HEK293T (cell line): ENCODE data around the gene PCYT1A.

Experiments
- CTCF ChIA-PET: fragments of 350-600 bp; formaldehyde crosslinking; extraction: SDS; loops from one replicate; lab custom pipeline; 2021; ENCODE audit warnings: antibody characterized with exemption, inconsistent platforms; lab: Yijun Ruan, JAX
- POLR2A ChIA-PET: fragments of 350-600 bp; formaldehyde crosslinking; extraction: SDS; loops from one replicate; lab custom pipeline; 2020; ENCODE audit warnings: antibody characterized with exemption, inconsistent platforms; lab: Yijun Ruan, JAX
- DNase-seq: peaks from one replicate; pipeline ENCODE4 v3.0.0; 2012; ENCODE audit warnings: mixed read lengths; ENCODE audit errors: extremely low spot score
- ARNT ChIP-seq: fragments of 450-650 bp; IDR thresholded peaks from 2 replicates; pipeline ENCODE4 v1.6.1; 2017; ENCODE audit warnings: mild to moderate bottlenecking
- BHLHE40 ChIP-seq: fragments of 450-650 bp; IDR thresholded peaks from 2 replicates; pipeline ENCODE4 v1.6.1; 2016; ENCODE audit warnings: mild to moderate bottlenecking, moderate library complexity, borderline replicate concordance
- CTBP1 ChIP-seq: fragments of 450-650 bp; IDR thresholded peaks from 2 replicates; pipeline ENCODE4 v1.6.1; 2016; ENCODE audit warnings: borderline replicate concordance
- ELF4 ChIP-seq: fragments of 450-650 bp; IDR thresholded peaks from 2 replicates; pipeline ENCODE4 v1.6.1; 2017; ENCODE audit warnings: antibody characterized with exemption
- FOXA1 ChIP-seq: fragments of 450-650 bp; IDR thresholded peaks from 2 replicates; pipeline ENCODE4 v1.6.1; 2016; ENCODE audit warnings: mild to moderate bottlenecking
- FOXK2 ChIP-seq: fragments of 450-650 bp; IDR thresholded peaks from 2 replicates; pipeline ENCODE4 v1.6.1; 2016; ENCODE audit warnings: mild to moderate bottlenecking
- FOXM1 ChIP-seq: fragments of 450-650 bp; IDR thresholded peaks from 2 replicates; pipeline ENCODE4 v1.6.1; 2017; ENCODE audit warnings: mild to moderate bottlenecking, borderline replicate concordance
- HDGF ChIP-seq: fragments of 450-650 bp; IDR thresholded peaks from 2 replicates; pipeline ENCODE4 v1.6.1; 2017; ENCODE audit warnings: antibody characterized with exemption, borderline replicate concordance
- L3MBTL2 ChIP-seq: fragments of 450-650 bp; conservative IDR thresholded peaks from 2 replicates; pipeline ENCODE4 v1.6.1; 2016; ENCODE audit warnings: mild to moderate bottlenecking
- LEF1 ChIP-seq: fragments of 450-650 bp; IDR thresholded peaks from 2 replicates; pipeline ENCODE4 v1.6.1; 2017; ENCODE audit warnings: mild to moderate bottlenecking, borderline replicate concordance
- NFRKB ChIP-seq: fragments of 450-650 bp; IDR thresholded peaks from 2 replicates; pipeline ENCODE4 v1.6.1; 2016; ENCODE audit warnings: mild to moderate bottlenecking, moderate library complexity
- PKNOX1 ChIP-seq: fragments of 450-650 bp; IDR thresholded peaks from 2 replicates; pipeline ENCODE4 v1.6.1; 2016
- SP1 ChIP-seq: fragments of 450-650 bp; IDR thresholded peaks from 2 replicates; pipeline ENCODE4 v1.6.1; 2017
- SUZ12 ChIP-seq: fragments of 450-650 bp; IDR thresholded peaks from 2 replicates; pipeline ENCODE4 v1.6.1; 2016; ENCODE audit warnings: mild to moderate bottlenecking
- TARDBP ChIP-seq: fragments of 450-650 bp; IDR thresholded peaks from 2 replicates; pipeline ENCODE4 v1.6.1; 2016
- ZNF384 ChIP-seq: fragments of 450-650 bp; IDR thresholded peaks from 2 replicates; pipeline ENCODE4 v1.6.1; 2016

The PCYT1A gene

GRCh38 chr3:196287440-196288140 is at the start of gene PCYT1A:
Gene PCYT1A (minus strand): TSS chr3:196287726. CDS start chr3:196270531, 17,195 bp downstream.
- ChIA-PET POLR2A (interaction anchor here (1.0 kb wide), 2 partner anchors 30 to 145 kb away, joined by 3 read pairs; partner anchors contain the start of genes DYNLT2B and UBXN7), CTCF (no interaction called here)
- TF ChIP-seq SUZ12 (no peak), CTBP1 (no peak), ELF4 (peak; percentile 40; the same call in 1 of the 2 replicates), FOXA1 (no peak), TARDBP (no peak), LEF1 (no peak), HDGF (no peak), FOXM1 (no peak), FOXK2 (no peak), SP1 (no peak), PKNOX1 (peak; percentile 93), NFRKB (no peak), ZNF384 (no peak), ARNT (no peak), L3MBTL2 (peak; percentile 59; the same call in 1 of the 2 replicates), BHLHE40 (no peak)
- peak; percentile 84 for DNase-seq

GRCh38 chr3:196336319-196337145 is 49.0 kb upstream of the PCYT1A start:
- ChIA-PET CTCF (no interaction called here), POLR2A (no interaction called here)
- DNase-seq = no peak
- no peak for TF ChIP-seq BHLHE40

- POLR2A ChIA-PET = no interaction called here
- DNase-seq = no peak
- no peak for TF ChIP-seq L3MBTL2
- no peak for TF ChIP-seq BHLHE40
- TF ChIP-seq SUZ12 = no peak
- TF ChIP-seq NFRKB = no peak
- no peak for TF ChIP-seq PKNOX1
- TF ChIP-seq FOXK2 = no peak
- CTCF ChIA-PET = no interaction called here
Measured at GRCh38 chr3:196335503-196335948, 48.0 kb upstream of the PCYT1A start.

GRCh38 chr3:196334982-196335381 is 47.5 kb upstream of the PCYT1A start:
- CTCF ChIA-PET = no interaction called here

GRCh38 chr3:196332168-196332567 is 44.6 kb upstream of the PCYT1A start:
- POLR2A ChIA-PET = no interaction called here
- no peak for DNase-seq
- CTCF ChIA-PET = no interaction called here
- no peak for TF ChIP-seq L3MBTL2

More at GRCh38 chr3:196334982-196335381, 47.5 kb upstream of the PCYT1A start:
- TF ChIP-seq ELF4 = no peak
- no peak for TF ChIP-seq ARNT
- no peak for TF ChIP-seq CTBP1
- no peak for TF ChIP-seq NFRKB
- no peak for TF ChIP-seq HDGF
- TF ChIP-seq SUZ12 = no peak
- no peak for TF ChIP-seq BHLHE40
- POLR2A ChIA-PET = no interaction called here
- no peak for DNase-seq

GRCh38 chr3:196327405-196327804 is 39.9 kb upstream of the PCYT1A start:
- TF ChIP-seq FOXK2 = no peak
- TF ChIP-seq SP1 = no peak
- no peak for TF ChIP-seq NFRKB
- no peak for TF ChIP-seq HDGF
- no peak for TF ChIP-seq PKNOX1
- TF ChIP-seq L3MBTL2 = no peak
- TF ChIP-seq FOXA1 = no peak
- TF ChIP-seq TARDBP = no peak
- no peak for TF ChIP-seq LEF1
- TF ChIP-seq ZNF384 = no peak
- TF ChIP-seq CTBP1 = no peak
- no peak for TF ChIP-seq SUZ12
- no peak for TF ChIP-seq ELF4
- no peak for TF ChIP-seq ARNT
- TF ChIP-seq FOXM1 = no peak
- no peak for TF ChIP-seq BHLHE40
- POLR2A ChIA-PET = interaction anchor here (1.0 kb wide), 1 partner anchor 9 kb away, joined by 4 read pairs; the partner anchor contains the start of gene DYNLT2B
- no peak for DNase-seq
- CTCF ChIA-PET = no interaction called here
